GM12891 (cell line): ENCODE measurements around the gene CLIP1.

Source experiments
- DNase-seq: peaks from one replicate; pipeline ENCODE4 v3.0.0; 2011; ENCODE audit warnings: low spot score; ENCODE audit not compliant: insufficient read length
- FAIRE-seq: peaks from 2 replicates; lab custom pipeline; 2011; peaks lifted over from hg19 to GRCh38; lab: Jason Lieb, UNC
- PAX5 ChIP-seq: IDR thresholded peaks from 2 replicates; pipeline ENCODE4 v1.6.1; 2011; ENCODE audit warnings: low read length, moderate library complexity, mild to moderate bottlenecking; ENCODE audit not compliant: insufficient read depth, severe bottlenecking
- POLR2A ChIP-seq: IDR thresholded peaks from 2 replicates; pipeline ENCODE4 v1.6.1; 2011; ENCODE audit warnings: low read depth, low read length, control low read depth
- POLR2AphosphoS5 ChIP-seq: IDR thresholded peaks from 2 replicates; pipeline ENCODE4 v1.6.1; 2011; ENCODE audit warnings: low read depth, low read length, control low read depth
- POU2F2 ChIP-seq: IDR thresholded peaks from 2 replicates; pipeline ENCODE4 v1.6.1; 2011; ENCODE audit warnings: low read depth, mild to moderate bottlenecking, control low read depth, low read length, moderate library complexity
- SPI1 ChIP-seq: IDR thresholded peaks from 2 replicates; pipeline ENCODE4 v1.6.1; 2011; ENCODE audit warnings: low read depth, low read length, control low read depth
- TAF1 ChIP-seq: IDR thresholded peaks from 2 replicates; pipeline ENCODE4 v1.6.1; 2011; ENCODE audit warnings: low read depth, low read length, control low read depth

The CLIP1 gene

DNA sequence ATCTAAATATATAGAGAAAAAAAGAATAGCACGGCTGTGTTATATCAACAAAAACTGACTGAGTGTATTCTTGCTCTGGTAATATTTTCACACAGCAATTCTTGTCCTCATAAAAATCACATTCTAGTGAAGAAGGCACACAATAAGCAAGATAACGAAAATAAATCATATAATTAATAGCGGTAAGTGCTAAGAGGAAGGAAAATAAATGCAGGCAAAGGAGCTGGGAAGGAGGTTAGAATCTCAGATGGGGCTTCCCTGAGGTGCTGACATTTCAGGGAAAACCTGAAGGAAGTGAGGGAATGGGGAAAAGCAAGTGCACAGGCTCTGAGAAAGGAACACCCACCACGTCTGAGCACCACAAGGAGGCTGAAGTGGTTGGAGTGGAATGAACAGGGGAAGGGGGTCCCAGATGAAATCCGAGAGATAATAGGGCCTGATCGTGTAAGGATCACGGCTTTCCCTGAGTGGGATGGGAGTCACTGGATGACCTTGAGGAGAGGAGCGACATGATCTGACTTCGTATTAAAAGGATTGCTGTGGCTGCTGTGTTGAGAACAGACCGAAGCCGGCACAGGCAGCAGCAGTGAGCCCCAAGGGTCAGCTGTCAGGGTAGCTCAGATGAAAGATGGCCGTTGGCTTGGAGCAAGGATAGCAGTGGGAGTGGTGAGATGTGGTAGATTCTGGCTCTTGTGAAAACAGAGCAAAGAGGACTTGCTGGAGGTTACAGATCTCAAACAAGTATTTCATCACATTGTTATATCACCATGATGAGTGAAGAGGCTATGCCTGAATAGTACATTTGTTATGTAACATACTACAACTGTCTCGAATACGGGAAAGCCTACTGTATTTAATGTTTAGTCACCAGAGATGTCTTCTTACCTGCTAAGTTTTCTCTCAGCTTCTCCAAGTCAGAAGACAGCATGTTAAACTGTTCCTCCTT, 89.1 kb downstream of the CLIP1 start:
- no peak for DNase-seq
- FAIRE-seq: no peak

DNA sequence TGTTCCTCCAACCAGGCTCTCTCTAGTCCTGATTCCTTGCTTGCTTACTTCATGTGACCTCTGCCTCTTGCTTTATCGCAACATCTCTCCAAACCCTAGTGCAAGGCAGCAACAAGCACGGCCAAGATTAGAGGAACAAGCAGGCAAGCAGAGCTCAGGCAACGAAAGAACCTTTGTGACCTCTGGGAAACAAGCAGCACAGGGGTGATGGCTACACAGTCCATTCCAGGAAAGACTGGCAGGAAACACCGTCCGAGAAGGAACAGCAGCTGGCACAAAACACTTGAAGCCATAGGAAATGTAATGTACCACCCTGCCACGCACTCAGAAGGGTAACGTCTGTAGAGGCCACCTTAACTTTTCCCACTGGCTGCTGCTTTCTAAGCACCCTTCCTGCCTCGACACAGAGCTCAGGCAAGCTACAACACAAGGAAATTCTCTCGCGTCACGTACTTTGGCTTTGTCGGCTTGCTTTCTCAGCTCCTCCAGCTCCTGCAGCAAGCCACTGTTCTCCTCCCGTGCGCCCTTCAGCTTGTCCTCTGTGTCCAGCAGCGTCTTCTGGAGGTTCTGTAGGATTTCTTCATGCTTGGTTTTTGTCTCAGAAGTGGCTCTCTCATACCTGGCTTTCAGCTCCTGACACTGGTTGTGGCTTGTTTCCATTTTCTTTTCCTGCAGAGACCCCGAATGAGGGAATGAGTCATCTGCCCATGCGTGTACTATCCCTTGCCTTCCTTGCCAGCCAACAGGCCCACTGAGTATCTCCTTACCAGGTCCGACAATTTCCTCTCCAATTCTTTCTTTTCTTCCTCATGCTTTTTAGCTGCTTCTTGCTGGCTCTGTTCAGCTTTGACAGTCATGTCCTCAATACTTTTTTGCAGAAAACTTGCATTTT, 94.7 kb downstream of the CLIP1 start:
- FAIRE-seq (no peak), DNase-seq (no peak)
- TF ChIP-seq TAF1 (no peak), POLR2A (no peak), SPI1 (no peak), POLR2AphosphoS5 (no peak), PAX5 (no peak), POU2F2 (no peak)

More for the DNA sequence above, 89.1 kb downstream of the CLIP1 start:
- TF ChIP-seq POLR2AphosphoS5: no peak
- TF ChIP-seq SPI1: no peak
- no peak for TF ChIP-seq POU2F2
- no peak for TF ChIP-seq POLR2A
- no peak for TF ChIP-seq PAX5

DNA sequence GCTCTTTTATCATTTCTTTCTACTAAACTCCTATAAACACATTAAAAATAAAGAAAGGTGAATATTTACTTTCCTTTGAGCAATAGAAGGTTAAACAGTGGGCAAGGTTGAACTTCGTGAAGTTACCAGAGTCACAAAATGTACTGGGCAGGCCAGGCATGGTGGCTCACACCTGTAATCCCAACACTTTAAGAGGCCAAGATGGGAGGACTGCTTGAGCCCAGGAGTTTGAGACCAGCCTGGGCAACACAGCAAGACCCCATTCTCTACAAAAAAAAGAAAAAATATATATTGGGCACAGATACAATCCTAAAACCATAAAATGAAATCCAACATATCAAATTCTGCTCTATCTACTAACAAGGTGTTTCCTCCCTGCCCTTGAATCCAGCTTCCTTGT, 95.5 kb downstream of the CLIP1 start:
- TF ChIP-seq POU2F2 (no peak), POLR2AphosphoS5 (no peak), SPI1 (no peak), PAX5 (no peak), TAF1 (no peak), POLR2A (no peak)
- no peak for DNase-seq
- FAIRE-seq: no peak

DNA sequence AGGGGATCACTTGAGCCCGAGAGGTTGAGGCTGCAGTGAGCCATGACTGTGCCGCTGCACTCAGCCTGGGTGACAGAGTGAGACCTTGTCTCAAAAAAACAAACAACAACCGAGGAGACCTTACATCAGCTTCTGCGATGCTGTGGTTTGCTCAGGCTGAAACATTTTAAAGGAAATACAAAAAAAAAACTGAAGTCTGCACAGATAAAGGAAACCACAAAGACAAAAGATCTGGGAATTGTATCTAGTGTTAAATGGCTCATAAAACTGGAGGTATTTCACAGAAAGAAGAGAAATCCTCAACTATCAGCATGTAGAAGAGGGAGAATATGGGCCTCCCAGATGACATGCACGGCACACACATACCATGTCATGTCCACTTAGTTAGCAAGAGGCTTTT, 95.9 kb downstream of the CLIP1 start:
- FAIRE-seq (no peak), DNase-seq (no peak)
- no peak for TF ChIP-seq POLR2AphosphoS5
- no peak for TF ChIP-seq SPI1
- TF ChIP-seq PAX5: no peak
- no peak for TF ChIP-seq TAF1
- no peak for TF ChIP-seq POLR2A

DNA sequence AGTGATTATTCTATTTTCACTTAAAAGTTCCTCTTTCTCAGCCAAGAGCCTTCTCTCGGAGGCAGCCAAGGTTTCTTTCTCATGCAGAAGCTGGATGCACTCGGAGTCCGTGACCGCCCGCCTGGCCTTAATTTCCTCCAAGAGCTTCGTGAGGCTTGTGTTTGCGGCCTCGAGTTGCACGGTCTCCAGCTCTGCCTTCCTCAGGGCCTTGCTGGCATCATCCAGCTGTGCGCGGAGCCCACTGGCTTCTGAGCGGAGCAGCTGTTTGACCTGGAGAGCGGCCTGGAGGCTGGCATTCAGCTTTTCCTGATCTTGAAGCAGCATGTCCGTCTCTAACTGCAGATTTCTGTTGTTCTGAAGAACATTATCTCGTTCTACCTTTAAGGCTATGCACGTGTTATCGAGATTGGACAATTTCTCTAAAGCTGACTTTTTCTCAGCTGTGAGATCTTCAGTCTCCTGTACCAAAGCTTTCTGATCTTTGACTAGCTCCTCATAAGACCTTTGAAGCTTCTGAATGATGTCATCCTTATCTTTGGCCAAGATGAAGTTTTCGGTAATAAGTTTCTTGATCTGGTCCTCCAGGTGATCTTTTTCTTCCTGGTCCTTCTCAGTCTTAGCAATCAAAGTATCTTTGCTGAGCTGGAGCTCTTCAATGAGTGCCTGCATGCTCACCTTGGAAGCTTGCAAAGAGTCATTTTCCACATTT, 99.0 kb downstream of the CLIP1 start:
- DNase-seq: no peak
- no peak for FAIRE-seq
- TF ChIP-seq POU2F2 (no peak), TAF1 (no peak), POLR2A (no peak)

DNA sequence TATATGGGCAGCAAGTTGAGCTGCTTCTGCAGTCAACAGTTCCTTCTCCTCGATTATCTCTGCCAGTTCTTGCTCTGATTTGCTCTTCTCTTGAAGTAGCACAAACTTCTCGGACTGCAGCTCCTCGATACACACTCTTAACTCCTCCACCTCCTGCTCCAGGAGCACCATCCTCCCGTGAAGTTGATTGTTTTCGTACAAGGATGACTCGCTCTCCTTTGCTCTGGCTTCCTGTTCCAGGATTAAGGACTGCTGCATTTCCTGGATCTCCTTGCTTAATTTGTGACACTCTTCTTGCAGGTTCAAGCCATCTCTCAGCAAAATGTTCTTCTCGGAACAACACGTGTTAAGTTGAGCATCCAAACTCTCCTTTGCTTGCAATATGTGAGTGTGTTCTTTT, 100.0 kb downstream of the CLIP1 start:
- FAIRE-seq: no peak
- no peak for DNase-seq
- no peak for TF ChIP-seq POLR2AphosphoS5
- no peak for TF ChIP-seq PAX5
- TF ChIP-seq SPI1: no peak
- TF ChIP-seq POU2F2: no peak
- no peak for TF ChIP-seq POLR2A
- no peak for TF ChIP-seq TAF1

DNA sequence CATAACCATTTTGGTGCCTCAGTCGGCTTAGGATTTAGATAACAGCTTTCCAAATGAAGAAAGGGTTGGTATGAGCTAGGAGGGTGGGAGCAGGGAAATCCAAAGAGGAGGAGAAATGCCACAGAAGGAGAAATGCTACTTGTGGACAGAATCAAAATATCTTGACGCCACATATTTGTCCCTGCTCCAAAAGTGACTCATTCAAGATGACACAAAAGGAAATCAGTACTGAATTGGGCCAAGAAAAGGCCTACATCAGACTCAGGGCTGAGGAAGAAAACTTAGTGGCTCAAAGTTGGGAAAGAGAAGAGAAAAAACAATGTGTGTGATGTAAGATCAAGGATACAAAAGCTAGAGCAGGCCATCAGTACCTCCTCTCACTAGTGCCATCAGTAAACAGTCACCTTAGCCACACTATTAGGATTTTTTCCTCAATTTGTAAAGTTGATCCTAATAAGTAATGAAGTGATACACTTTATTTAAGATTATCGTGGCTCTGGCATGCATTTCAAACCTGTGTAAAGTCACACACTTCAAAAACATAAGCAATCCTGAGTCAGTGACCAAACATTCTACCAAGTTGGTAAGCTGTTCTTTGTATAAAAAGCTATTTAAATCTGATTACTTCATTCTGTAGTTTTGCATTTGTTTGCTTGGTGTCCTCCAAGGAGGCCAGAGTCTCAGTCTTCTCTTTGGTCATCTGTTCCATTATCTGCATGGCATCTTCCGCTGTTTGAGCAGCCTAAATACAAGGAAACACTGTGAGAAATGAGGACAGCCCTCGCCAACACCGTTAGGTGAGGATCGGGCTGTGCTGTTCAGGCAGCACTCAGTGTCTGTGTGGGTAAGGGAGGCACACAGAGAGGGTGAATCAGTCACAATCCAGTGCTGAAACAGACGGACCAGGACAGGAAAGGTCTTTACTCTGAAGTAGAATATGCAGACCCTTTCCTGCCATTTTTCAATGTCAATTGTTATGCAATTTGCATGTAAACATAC, 103.6 kb downstream of the CLIP1 start:
- FAIRE-seq (no peak), DNase-seq (no peak)
- TF ChIP-seq TAF1 (no peak), POLR2A (no peak), SPI1 (no peak), PAX5 (no peak), POLR2AphosphoS5 (no peak), POU2F2 (no peak)

DNA sequence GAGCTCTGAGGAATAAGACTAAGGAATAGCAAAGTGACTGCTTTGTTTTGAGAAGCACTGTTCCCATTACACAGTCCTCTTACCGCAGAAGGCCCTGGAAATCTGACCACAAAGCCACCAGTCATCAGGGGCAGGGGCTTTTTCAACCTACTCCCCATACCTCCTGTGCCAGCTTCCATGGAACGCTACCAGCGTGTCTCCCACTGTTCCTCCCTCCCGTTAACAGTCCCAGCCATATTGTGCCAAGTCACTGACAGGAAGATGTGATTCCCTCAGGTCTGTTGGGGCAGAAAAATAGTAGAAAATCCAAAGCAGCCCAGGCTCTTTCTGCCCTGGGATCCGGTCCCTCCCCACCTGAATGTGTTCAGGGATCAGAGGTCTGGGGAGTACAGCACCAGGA, 109.5 kb downstream of the CLIP1 start:
- no peak for DNase-seq
- TF ChIP-seq TAF1: no peak
- no peak for TF ChIP-seq POLR2AphosphoS5
- no peak for TF ChIP-seq SPI1
- TF ChIP-seq POLR2A: no peak
- no peak for FAIRE-seq

DNA sequence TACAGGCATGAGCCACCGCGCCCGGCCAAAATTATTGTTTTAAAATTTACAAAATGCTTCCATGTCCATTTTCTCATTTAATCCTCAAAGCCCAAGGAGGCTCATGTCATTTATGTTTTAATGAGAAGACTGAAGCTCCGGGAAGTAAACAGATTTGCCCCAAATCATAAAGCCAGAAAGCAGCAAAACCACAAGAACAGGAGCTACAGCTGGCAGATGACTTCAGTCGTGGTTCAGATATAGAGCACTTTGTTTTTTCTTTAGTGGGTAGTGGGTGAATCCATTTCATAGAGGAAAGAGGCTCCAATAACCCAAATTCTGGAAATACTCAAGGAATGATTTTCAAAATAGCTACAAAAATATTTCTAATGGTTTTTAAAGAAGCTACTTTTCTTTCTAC, 110.8 kb downstream of the CLIP1 start:
- TF ChIP-seq TAF1: no peak
- TF ChIP-seq SPI1: no peak
- TF ChIP-seq POLR2AphosphoS5: no peak
- no peak for TF ChIP-seq POLR2A
- no peak for TF ChIP-seq POU2F2
- TF ChIP-seq PAX5: no peak
- no peak for FAIRE-seq
- DNase-seq: no peak
